ENCODE results near the gene IQCE.
"Not testable (repeated sequence)": the region's sequence is repeated elsewhere in the genome, so short reads cannot be mapped to it uniquely, and the experiment has no call there.

- not testable (repeated sequence) for TF ChIP-seq CTCF, POLR2AphosphoS5 (IDR thresholded peaks at IDR 0.05)
Measured at GRCh38 chr7:2533566-2533965, 25.2 kb upstream of the IQCE start.

Measured in gastroesophageal sphincter (tissue), 3 donors.